GM06990 (cell line): ENCODE measurements around the gene OR2V2.

Experiments
- DNase-seq: peaks from one replicate; pipeline ENCODE4 v3.0.0-alpha.2; 2011; ENCODE audit not compliant: insufficient read length; ENCODE audit errors: extremely low read depth
- H3K27me3 ChIP-seq: replicated peaks from 2 replicates; pipeline ENCODE4 v1.6.0; 2011; ENCODE audit warnings: low read length; ENCODE audit not compliant: control insufficient read depth, insufficient read depth
- H3K36me3 ChIP-seq: 2 replicates; pipeline ENCODE4 v1.5.1; 2011; ENCODE audit warnings: low read length; ENCODE audit not compliant: control insufficient read depth, insufficient read depth
- H3K4me3 ChIP-seq: replicated peaks from 2 replicates; pipeline ENCODE4 v1.5.1; 2011; ENCODE audit warnings: low read depth, mild to moderate bottlenecking, control low read depth, low read length
- TF ChIP-seq, protein P1 (sequence below): IDR thresholded peaks from 2 replicates; pipeline ENCODE4 v1.5.1; 2011; ENCODE audit warnings: low read length, control low read depth, mild to moderate bottlenecking, inconsistent platforms; ENCODE audit not compliant: insufficient read depth, poor library complexity, severe bottlenecking

OR2V2 gene

DNA sequence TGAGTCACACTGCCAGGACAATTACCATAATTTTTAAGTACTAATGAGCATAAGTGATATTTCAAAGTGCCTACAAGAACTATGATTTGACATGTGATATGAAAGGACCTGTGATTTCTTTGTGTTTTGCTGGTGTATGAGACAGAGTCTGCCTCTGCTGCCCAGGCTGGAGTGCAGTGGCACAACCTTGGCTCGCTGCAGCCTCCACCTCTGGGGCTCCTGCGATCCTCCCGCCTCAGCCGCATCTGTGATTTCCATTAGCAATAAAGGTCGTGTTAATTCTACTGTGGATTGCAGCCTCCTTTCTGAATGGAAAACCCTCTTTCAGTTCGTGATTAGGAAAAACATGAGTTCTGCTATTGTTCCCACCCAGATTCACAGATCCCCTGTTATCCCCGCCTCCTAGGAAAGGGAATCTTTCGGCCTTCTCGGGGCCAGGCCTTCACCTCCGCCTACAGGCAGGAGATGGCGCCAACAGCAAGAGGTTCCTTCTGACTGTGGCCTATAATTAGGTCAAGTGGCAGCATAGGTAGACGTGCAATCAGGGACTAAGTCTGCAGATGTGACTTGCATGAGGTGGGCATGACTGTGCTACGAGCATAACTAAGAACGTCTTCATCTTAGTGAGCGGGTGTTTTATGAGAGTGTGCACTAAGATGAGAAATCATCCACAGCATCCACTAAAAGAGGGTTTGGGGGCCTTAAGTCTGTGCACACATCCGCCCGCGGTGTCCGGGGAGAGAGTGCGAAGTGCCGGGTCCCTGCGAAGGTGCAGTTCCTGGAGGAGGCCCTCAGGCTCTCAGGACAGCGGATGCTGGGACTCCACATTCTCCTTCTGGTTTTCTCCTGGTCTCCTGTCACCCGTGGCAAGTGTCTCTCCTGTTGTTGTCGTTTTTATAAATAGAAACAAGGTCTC is 34.5 kb downstream of the OR2V2 start:
- Histone ChIP-seq H3K27me3 (no peaks in the 10 kb centered on the region), H3K36me3 (no peaks in the 10 kb centered on the region), H3K4me3 (no peak overlapping the region)
- DNase-seq, result no peak
- TF ChIP-seq, protein P1, sequence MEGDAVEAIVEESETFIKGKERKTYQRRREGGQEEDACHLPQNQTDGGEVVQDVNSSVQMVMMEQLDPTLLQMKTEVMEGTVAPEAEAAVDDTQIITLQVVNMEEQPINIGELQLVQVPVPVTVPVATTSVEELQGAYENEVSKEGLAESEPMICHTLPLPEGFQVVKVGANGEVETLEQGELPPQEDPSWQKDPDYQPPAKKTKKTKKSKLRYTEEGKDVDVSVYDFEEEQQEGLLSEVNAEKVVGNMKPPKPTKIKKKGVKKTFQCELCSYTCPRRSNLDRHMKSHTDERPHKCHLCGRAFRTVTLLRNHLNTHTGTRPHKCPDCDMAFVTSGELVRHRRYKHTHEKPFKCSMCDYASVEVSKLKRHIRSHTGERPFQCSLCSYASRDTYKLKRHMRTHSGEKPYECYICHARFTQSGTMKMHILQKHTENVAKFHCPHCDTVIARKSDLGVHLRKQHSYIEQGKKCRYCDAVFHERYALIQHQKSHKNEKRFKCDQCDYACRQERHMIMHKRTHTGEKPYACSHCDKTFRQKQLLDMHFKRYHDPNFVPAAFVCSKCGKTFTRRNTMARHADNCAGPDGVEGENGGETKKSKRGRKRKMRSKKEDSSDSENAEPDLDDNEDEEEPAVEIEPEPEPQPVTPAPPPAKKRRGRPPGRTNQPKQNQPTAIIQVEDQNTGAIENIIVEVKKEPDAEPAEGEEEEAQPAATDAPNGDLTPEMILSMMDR, result peak; percentile 83

DNA sequence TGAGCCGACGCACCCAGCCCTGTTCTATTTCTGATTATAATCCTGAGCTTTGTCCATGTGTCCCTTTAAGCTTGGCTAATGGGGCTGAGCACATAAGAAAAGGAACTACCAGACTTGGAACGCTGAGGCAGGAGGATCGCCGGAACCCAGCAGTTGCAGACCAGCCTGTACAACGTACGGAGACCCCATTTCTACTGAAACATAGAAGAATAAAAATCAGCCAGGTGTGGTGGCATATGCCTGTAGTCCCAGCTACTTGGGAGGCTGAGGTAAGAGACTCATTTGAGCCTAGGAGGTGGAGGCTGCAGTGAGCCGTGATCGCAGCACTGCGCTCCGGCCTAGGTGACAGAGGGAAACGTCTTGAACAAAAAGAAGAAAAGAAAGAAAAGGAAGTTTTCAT is 35.3 kb downstream of the OR2V2 start:
- H3K36me3 ChIP-seq, result no peaks in the 10 kb centered on the region
- H3K27me3 ChIP-seq, result no peaks in the 10 kb centered on the region
- no peak for DNase-seq
- TF ChIP-seq, protein P1, result no peak
- no peak overlapping the region for H3K4me3 ChIP-seq

DNA sequence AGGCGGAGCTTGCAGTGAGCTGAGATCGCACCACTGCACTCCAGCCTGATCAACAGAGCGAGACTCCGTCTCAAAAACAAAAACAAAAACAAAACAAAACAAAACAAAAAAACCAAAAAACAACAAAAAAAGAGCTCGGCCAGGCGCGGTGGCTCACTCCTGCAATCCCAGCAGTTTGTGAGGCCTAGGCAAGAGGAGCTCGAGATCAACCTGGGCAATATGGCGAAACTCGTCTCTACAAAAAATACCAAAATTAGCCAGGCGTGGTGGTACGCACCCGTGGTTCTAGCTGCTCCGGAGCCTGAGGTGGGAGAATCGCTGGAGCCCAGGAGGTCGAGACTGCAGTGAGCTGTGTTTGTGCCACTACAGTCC is 37.4 kb downstream of the OR2V2 start:
- DNase-seq, result no peak
- TF ChIP-seq, protein P1, result no peak
- no peaks in the 10 kb centered on the region for H3K36me3 ChIP-seq
- peak overlapping the region; percentile 36 for H3K4me3 ChIP-seq
- H3K27me3 ChIP-seq, result no peaks in the 10 kb centered on the region

DNA sequence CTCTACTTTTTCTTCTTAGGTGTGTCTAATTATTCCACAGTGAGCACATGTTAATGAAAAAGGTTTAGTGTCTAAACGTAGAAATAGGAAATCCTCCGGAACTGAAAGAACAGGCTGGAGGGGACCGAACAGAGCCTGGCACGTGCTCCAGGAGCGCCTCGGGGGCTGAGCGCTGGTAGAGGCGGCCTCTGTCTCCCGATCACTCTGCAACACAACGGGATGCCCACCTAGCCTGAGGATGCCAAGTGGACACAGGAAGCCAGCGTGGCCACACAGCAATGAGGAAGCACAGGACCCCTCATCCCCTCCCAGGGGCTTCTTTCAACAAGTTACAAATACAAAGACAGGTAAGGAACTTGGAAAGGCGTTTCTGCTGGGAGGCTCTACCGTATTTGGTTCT is 38.2 kb downstream of the OR2V2 start:
- Histone ChIP-seq H3K4me3 (no peak overlapping the region), H3K27me3 (no peaks in the 10 kb centered on the region), H3K36me3 (no peaks in the 10 kb centered on the region)
- TF ChIP-seq, protein P1, result no peak
- no peak for DNase-seq

DNA sequence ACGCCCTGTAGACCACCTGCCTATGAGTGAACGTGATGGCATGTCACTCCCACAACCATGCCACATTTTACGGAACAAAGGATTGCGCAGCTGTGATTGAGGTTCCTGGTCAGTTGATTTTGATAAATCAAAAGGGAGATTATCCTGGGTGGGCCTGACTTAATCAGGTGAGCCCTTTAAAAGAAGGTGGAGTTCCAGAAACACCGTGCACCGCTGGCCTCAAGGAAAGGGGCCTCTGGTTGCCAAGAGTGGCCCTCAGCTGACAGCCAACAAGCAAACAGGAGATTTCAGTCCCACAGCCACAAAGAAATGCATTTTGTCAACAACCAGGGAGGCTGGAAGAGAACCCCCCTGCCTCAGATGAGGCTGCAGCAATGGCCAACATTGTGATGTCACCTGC is 38.6 kb downstream of the OR2V2 start:
- DNase-seq, result no peak
- no peak overlapping the region for H3K4me3 ChIP-seq
- no peaks in the 10 kb centered on the region for H3K27me3 ChIP-seq
- TF ChIP-seq, protein P1, result no peak
- no peaks in the 10 kb centered on the region for H3K36me3 ChIP-seq
